Measurements from ENCODE around the gene GCNT3.

Gene GCNT3, protein sequence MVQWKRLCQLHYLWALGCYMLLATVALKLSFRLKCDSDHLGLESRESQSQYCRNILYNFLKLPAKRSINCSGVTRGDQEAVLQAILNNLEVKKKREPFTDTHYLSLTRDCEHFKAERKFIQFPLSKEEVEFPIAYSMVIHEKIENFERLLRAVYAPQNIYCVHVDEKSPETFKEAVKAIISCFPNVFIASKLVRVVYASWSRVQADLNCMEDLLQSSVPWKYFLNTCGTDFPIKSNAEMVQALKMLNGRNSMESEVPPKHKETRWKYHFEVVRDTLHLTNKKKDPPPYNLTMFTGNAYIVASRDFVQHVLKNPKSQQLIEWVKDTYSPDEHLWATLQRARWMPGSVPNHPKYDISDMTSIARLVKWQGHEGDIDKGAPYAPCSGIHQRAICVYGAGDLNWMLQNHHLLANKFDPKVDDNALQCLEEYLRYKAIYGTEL

DNA sequence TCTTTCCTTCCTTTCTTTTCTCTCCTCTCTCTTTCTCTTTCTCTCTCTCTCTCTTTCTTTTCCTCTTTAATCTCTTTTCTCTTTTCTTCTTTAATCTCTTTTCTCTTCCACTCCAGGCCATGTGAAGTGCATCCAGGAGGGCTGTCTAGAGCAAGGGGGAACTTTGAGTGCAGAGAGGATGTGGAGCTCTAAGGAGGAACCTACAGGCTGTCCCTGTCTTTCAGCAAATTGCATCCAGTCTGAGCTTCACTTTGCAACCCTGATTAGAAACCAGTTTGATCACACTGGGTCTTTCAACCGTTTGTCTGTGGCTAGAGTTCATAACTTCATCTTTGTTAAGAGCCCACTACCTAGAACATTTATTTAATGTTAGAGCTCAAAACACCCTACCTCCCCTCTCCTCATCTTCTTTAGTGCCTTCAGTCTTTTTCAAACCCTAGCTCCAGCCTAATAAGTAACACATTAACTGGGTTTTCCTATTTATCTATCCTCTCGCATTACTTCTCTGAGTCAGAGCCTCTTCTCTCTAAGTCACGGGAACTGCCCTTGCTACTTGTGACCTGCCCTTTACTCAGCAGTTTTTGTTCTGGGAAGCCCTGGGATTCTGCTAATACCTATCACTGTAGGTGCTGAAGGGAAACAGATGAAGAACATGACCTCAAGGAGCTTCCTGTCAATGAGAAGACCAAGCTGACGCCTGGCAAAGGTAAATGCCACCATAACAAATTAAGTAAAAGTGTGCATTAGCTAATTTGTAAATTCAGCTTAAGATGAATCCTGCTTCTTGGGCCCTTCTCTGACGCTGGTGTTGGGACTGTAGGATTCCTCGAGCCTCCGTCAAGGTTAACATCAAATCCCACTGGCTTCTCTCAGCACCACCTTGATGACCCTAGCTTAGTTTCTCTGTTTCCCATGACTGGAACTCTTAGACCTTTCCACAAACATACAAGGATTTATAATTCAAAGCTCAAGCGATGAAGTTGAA lies at the start of gene GCNT3:
Gene GCNT3 (plus strand): TSS at position 508 of the 985 bp plus-strand sequence. CDS start 6,456 bp downstream, outside the sequence.
- H3K27ac Mint-ChIP-seq: no peak within 1 kb of the TSS
- peaks cover 16% of the 10 kb centered on the region for H3K27me3 Mint-ChIP-seq
- H3K36me3 Mint-ChIP-seq (ENCODE audit: low read depth): no peaks in the 10 kb centered on the region
- no peaks in the 10 kb centered on the region for H3K9me3 Mint-ChIP-seq
- no peak within 1 kb of the TSS for H3K4me3 Mint-ChIP-seq
- H3K4me1 Mint-ChIP-seq (ENCODE audit: low read depth): peaks cover 4% of the 10 kb centered on the region

GRCh38 chr15:59562448-59563186 lies 49.0 kb upstream of the GCNT3 start:
- H3K9me3 Mint-ChIP-seq: no peaks in the 10 kb centered on the region
- H3K27me3 Mint-ChIP-seq: no peaks in the 10 kb centered on the region
- H3K4me3 Mint-ChIP-seq: no peak overlapping the region
- no peaks in the 10 kb centered on the region for H3K4me1 Mint-ChIP-seq (ENCODE audit: low read depth)
- no peak overlapping the region for H3K27ac Mint-ChIP-seq
- no peaks in the 10 kb centered on the region for H3K36me3 Mint-ChIP-seq (ENCODE audit: low read depth)

DNA sequence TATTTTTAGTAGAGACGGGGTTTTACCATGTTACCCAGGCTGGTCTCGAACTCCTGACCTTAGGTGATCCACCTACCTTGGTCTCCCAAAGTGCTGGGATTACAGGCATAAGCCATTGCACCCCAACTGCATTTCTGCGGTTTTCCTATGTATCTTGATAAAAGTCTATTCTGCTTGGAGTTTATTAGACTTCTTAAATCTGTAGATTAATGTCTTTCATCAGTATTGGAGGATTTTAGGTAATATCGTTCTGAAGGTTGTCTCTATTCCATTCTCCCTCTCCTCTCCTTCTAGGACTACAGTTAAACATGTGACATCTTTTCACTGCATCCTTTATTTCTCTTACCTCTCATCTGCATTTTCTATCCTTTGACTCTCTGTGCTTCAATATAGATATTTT lies 46.3 kb upstream of the GCNT3 start:
- Mint-ChIP-seq H3K36me3 (ENCODE audit: low read depth) (no peaks in the 10 kb centered on the region), H3K4me3 (no peak overlapping the region), H3K27me3 (no peaks in the 10 kb centered on the region), H3K9me3 (no peaks in the 10 kb centered on the region), H3K27ac (no peak overlapping the region), H3K4me1 (ENCODE audit: low read depth) (no peaks in the 10 kb centered on the region)

- no peaks in the 10 kb centered on the region for H3K9me3 Mint-ChIP-seq
- H3K27ac Mint-ChIP-seq: no peak overlapping the region
- H3K27me3 Mint-ChIP-seq: no peaks in the 10 kb centered on the region
- no peaks in the 10 kb centered on the region for H3K36me3 Mint-ChIP-seq (ENCODE audit: low read depth)
- no peak overlapping the region for H3K4me3 Mint-ChIP-seq
- no peaks in the 10 kb centered on the region for H3K4me1 Mint-ChIP-seq (ENCODE audit: low read depth)
Observed at GRCh38 chr15:59567324-59567723, 44.3 kb upstream of the GCNT3 start.

DNA sequence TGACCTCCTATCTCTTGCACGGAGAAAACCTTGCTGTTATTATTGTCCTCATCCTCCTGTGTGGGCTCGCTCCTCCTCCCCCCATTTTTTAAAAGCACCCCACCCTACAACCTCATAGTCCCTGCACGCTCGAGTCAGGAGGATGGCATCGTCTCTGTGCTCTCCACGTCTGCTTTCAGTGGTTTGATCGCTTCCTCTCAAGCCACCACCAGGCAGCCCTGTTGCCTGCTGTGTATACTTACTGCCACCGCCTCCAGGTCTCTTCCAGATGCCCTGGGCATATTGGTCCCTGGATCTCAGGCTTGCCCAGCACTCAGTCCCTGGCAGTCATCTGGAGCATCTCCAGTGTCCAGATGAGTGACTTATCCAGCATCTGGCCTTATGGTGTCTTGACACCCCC lies 42.1 kb upstream of the GCNT3 start:
- no peaks in the 10 kb centered on the region for H3K9me3 Mint-ChIP-seq
- no peak overlapping the region for H3K4me3 Mint-ChIP-seq
- H3K4me1 Mint-ChIP-seq (ENCODE audit: low read depth): no peaks in the 10 kb centered on the region
- H3K27ac Mint-ChIP-seq: no peak overlapping the region
- no peaks in the 10 kb centered on the region for H3K27me3 Mint-ChIP-seq
- H3K36me3 Mint-ChIP-seq (ENCODE audit: low read depth): no peaks in the 10 kb centered on the region

DNA sequence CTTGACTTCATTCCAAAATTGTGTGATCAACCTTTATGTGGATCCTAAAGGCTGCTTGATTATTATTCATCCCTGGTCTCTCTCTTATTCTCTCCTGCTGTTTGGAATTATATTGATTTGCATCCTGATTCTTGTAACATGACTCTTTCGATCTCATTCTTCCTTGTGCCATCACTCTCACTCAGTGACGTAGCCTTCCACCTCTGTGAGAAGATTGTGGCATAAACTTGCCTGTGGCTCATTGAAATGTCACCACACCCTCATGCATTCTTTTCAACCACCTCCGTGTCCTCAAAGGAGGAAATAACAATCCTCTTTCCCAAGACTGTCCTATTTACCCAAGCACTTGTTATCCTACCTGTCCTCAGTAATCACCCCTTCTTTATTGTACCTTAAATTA lies 41.3 kb upstream of the GCNT3 start:
- Mint-ChIP-seq H3K9me3 (no peaks in the 10 kb centered on the region), H3K4me1 (ENCODE audit: low read depth) (no peaks in the 10 kb centered on the region), H3K27me3 (no peaks in the 10 kb centered on the region), H3K27ac (no peak overlapping the region), H3K4me3 (no peak overlapping the region), H3K36me3 (ENCODE audit: low read depth) (no peaks in the 10 kb centered on the region)

DNA sequence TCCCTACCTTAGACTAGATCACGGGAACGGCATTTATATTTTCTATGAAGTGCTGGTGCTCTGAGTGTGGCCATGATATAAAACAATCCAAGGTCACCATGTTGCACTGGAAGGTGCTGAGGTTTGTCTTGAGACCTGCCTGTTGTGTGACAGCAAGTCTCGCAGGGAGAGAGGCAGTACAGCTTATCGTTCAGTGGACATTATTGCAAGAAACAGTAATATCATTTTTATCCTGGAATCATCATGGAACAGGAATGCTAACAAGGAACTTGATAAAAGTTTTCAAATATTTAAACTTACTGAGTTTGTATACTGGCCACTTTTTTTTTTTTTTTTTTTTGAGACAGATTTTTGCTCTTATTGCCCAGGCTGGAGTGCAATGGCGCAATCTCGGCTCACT lies 40.0 kb upstream of the GCNT3 start:
- no peak overlapping the region for H3K4me3 Mint-ChIP-seq
- H3K27me3 Mint-ChIP-seq: no peaks in the 10 kb centered on the region
- no peaks in the 10 kb centered on the region for H3K9me3 Mint-ChIP-seq
- no peaks in the 10 kb centered on the region for H3K4me1 Mint-ChIP-seq (ENCODE audit: low read depth)
- H3K27ac Mint-ChIP-seq: no peak overlapping the region
- no peaks in the 10 kb centered on the region for H3K36me3 Mint-ChIP-seq (ENCODE audit: low read depth)

DNA sequence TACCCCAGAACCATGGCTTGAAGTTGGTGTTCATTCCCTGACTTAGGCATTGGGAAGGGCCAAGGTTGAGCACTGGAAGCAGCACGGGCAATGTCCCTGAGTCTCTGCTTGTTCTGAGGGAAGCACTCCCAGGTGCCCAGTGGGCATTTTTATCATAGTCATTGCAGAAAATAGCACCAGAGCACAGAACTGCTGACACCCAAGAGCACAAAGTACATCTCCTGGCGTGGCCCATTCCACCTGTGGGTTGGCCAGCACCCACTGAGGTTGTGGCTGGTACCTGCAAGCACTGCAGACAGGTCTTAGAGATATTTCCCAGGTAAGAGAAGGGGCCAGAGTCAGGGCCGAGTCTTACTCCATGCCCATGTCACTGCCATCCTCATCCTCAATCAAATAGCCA lies 28.5 kb upstream of the GCNT3 start:
- H3K36me3 Mint-ChIP-seq (ENCODE audit: low read depth): no peaks in the 10 kb centered on the region
- no peaks in the 10 kb centered on the region for H3K27me3 Mint-ChIP-seq
- peaks cover 8% of the 10 kb centered on the region for H3K4me1 Mint-ChIP-seq (ENCODE audit: low read depth)
- H3K4me3 Mint-ChIP-seq: no peak overlapping the region
- no peak overlapping the region for H3K27ac Mint-ChIP-seq
- H3K9me3 Mint-ChIP-seq: no peaks in the 10 kb centered on the region

DNA sequence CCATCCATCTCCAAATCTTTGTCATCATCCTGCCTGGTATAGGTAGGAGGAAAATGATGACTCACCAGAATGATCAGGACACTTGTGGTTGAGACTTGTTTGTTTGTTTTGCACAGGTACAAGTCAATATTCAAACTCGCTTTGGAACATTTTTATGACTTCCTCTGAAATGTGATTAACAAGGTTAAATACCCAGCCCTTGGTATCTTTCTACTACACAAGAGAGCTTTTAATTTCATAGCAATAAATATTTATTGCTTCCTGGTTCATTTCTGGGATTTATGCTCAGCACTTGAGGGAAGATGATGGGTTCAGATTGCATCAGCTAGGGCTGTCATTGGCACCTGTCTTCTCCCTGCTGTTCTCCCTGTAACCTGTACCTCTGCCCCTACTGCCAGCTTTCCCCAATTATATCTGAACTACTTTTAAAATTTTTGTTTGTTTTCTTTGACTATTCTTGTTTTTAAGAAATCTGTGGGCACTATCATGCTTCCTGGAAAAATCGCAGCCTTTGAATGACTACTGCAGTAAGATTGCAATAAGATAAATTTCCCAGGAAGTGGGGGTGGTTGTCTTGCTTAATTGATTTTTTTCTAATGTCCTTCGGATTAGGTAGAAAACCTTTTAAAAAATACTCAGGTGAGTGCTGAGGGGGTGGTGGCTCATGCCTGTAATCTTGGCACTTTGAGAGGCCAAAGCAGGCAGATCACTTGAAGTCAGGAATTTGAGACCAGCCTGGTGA lies 24.3 kb upstream of the GCNT3 start:
- Mint-ChIP-seq H3K4me3 (no peak overlapping the region), H3K36me3 (ENCODE audit: low read depth) (no peaks in the 10 kb centered on the region), H3K4me1 (ENCODE audit: low read depth) (peaks cover 24% of the 10 kb centered on the region), H3K27ac (no peak overlapping the region), H3K9me3 (no peaks in the 10 kb centered on the region), H3K27me3 (no peaks in the 10 kb centered on the region)

DNA sequence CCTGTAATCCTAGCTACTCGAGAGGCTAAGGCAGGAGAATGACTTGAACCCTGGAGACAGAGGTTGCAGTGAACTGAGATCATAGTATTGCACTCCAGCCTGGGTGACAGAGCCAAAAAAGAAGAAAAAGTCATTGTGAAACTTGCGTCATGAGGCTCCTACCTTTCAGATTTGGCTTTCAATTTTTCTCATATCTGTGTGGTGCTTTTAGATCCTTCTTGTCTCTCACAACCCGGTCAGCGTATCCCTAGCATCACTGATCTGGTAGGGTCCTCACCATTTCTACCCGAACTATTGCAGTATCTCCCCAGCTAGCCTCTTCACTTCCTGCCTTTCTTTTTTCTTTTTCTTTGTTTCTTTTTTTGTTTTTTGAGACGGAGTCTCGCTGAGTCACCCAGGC lies 21.6 kb upstream of the GCNT3 start:
- H3K4me3 Mint-ChIP-seq: peak overlapping the region; percentile 58
- H3K27me3 Mint-ChIP-seq: no peaks in the 10 kb centered on the region
- no peaks in the 10 kb centered on the region for H3K36me3 Mint-ChIP-seq (ENCODE audit: low read depth)
- H3K9me3 Mint-ChIP-seq: no peaks in the 10 kb centered on the region
- peaks cover 24% of the 10 kb centered on the region for H3K4me1 Mint-ChIP-seq (ENCODE audit: low read depth)
- no peak overlapping the region for H3K27ac Mint-ChIP-seq

GRCh38 chr15:59591356-59591755 lies 20.2 kb upstream of the GCNT3 start:
- Mint-ChIP-seq H3K27ac (no peak overlapping the region), H3K9me3 (no peaks in the 10 kb centered on the region), H3K36me3 (ENCODE audit: low read depth) (no peaks in the 10 kb centered on the region), H3K4me1 (ENCODE audit: low read depth) (peaks cover 24% of the 10 kb centered on the region), H3K27me3 (peaks cover under 1% of the 10 kb centered on the region), H3K4me3 (no peak overlapping the region)

DNA sequence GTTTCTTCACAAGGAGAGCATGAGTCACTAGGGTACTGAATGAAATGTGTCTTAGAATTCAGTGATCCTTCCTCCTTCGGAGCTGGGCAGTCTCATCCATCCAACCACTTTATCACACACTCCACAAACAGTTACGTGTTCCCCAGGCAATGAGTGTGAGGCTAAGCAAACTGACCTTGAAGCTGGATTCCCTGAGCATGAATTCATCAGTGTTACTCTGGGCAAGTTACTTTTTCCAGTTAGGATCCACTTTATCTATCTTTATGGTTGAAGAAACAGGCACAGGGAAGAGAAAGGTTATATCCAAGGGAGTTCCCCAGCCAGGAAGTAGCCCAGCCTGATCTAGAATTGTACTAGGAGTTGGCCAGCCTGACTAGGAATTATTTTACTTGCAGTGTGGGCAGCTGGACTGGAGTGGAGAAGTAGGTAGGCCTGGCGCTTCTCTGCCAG lies 17.1 kb upstream of the GCNT3 start:
- no peaks in the 10 kb centered on the region for H3K36me3 Mint-ChIP-seq (ENCODE audit: low read depth)
- peaks cover 16% of the 10 kb centered on the region for H3K4me1 Mint-ChIP-seq (ENCODE audit: low read depth)
- peaks cover 7% of the 10 kb centered on the region for H3K27me3 Mint-ChIP-seq
- H3K9me3 Mint-ChIP-seq: no peaks in the 10 kb centered on the region
- H3K27ac Mint-ChIP-seq: no peak overlapping the region
- no peak overlapping the region for H3K4me3 Mint-ChIP-seq

DNA sequence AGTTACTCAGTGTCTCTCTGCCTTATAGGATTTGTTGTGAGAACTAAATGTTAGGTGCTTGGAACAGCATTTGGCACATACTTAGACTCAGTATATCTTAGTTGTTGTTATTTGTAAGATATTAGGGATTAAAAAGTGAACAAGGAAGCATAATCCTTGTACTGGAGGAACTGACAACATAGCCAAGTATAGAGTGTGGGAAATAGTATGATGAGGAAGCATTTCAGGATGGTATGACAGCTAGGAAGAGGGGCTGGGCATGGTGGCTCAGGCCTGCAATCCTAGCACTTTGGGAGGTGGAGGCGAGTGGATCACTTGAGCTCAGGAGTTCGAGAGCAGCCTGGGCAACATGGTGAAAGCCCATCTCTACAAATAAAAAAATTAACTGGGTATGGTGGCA lies 16.6 kb upstream of the GCNT3 start:
- Mint-ChIP-seq H3K27me3 (peaks cover 7% of the 10 kb centered on the region), H3K9me3 (no peaks in the 10 kb centered on the region), H3K4me3 (no peak overlapping the region), H3K36me3 (ENCODE audit: low read depth) (no peaks in the 10 kb centered on the region), H3K27ac (no peak overlapping the region), H3K4me1 (ENCODE audit: low read depth) (peaks cover 13% of the 10 kb centered on the region)

GRCh38 chr15:59595434-59595915 lies 16.1 kb upstream of the GCNT3 start:
- Mint-ChIP-seq H3K36me3 (ENCODE audit: low read depth) (no peaks in the 10 kb centered on the region), H3K4me1 (ENCODE audit: low read depth) (peaks cover 10% of the 10 kb centered on the region), H3K27me3 (peaks cover 7% of the 10 kb centered on the region)

More at GRCh38 chr15:59595434-59595915, 16.1 kb upstream of the GCNT3 start:
- no peak overlapping the region for H3K4me3 Mint-ChIP-seq
- no peak overlapping the region for H3K27ac Mint-ChIP-seq
- H3K9me3 Mint-ChIP-seq: no peaks in the 10 kb centered on the region

Measured in stimulated activated naive CD8-positive, alpha-beta T cell treated with anti-CD3 and anti-CD28 coated beads, Interleukin-15, Interleukin-2, amounts not matched to agents 100 ng/mL and 50 ng/mL, for 24 hours (primary cell).